A673 (cell line): ENCODE results near the gene MC2R.

Experiments
- EZH2 ChIP-seq: fragments of 200-600 bp; sonication (generic); IDR thresholded peaks from 2 replicates; pipeline ENCODE4 v1.6.1; 2017; ENCODE audit warnings: borderline replicate concordance, low read depth, mild to moderate bottlenecking, mixed read lengths, antibody characterized with exemption, low read length; ENCODE audit not compliant: poor library complexity, severe bottlenecking
- TF ChIP-seq, protein P1 (sequence below): fragments of 300-800, 200-600 bp; sonication (generic); conservative IDR thresholded peaks from 2 replicates; pipeline ENCODE4 v1.5.1; 2017; ENCODE audit warnings: low read depth, mild to moderate bottlenecking, antibody characterized with exemption, low read length, moderate library complexity, mixed read lengths

DNA sequence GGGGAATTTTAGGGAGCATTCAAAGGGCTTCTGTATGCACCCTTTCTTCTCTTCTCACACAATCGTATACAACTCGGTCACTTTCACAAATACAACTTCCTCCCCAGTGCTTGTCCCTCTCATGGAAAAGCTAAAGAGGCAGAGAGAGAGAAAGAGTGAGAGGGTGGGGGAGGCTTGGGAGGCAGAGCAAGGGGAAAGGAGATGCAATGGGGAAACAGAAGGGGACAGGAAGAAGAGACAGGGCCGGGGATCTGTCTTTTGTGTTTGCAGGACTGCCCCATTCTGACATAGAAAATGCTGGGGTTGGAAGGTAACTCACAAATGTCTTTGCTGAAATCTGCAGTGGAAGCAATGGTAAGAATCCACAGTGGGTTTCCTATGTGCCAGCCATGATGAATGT is 2.1 kb upstream of the MC2R start:
- TF ChIP-seq, protein P1, sequence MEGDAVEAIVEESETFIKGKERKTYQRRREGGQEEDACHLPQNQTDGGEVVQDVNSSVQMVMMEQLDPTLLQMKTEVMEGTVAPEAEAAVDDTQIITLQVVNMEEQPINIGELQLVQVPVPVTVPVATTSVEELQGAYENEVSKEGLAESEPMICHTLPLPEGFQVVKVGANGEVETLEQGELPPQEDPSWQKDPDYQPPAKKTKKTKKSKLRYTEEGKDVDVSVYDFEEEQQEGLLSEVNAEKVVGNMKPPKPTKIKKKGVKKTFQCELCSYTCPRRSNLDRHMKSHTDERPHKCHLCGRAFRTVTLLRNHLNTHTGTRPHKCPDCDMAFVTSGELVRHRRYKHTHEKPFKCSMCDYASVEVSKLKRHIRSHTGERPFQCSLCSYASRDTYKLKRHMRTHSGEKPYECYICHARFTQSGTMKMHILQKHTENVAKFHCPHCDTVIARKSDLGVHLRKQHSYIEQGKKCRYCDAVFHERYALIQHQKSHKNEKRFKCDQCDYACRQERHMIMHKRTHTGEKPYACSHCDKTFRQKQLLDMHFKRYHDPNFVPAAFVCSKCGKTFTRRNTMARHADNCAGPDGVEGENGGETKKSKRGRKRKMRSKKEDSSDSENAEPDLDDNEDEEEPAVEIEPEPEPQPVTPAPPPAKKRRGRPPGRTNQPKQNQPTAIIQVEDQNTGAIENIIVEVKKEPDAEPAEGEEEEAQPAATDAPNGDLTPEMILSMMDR: no peak
- TF ChIP-seq EZH2: no peak
